Measurements from ENCODE around the gene DNAAF5. TPM values are rescaled to one million over a fixed set of nuclear protein-coding genes. Genes with fewer than 3 reads are reported as not detected.

The DNAAF5 gene
- total and polyA plus RNA-seq, 2 donors (not counting 1 experiment from before 2014, with no cell fraction given), result 13.1 to 14.2 TPM

DNA sequence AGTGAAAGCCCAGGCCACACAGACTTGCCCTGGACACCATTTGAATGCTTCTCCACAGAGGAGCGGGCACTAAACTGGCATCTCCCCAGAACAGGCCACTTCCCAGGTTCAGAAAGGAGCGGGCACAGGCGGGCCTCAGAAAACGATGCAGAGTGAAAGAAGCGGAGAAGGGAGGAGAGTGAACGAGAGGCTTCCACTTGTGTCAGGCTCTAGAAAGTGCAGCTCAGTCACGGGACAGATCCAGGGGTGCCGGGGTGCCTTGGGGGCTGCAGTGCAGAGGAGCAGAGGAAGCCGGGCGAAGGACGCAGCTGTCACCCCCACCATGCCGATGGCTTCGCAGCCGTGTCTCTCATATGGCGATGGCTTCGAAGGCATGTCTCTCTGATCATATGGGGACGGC is 26.7 kb downstream of the DNAAF5 start:
- no peak for DNase-seq (ENCODE audit: low read depth in 2 of 2)
- H3K4me1 ChIP-seq (ENCODE audit: control insufficient read depth, extremely low read depth, insufficient read depth, low read length), result no peaks in the 10 kb centered on the region
- H2AFZ ChIP-seq (ENCODE audit: low read length), result no peak overlapping the region
- H3K4me2 ChIP-seq (ENCODE audit: extremely low read depth, insufficient read depth, low read length), result no peak overlapping the region
- no peaks in the 10 kb centered on the region for H3K27me3 ChIP-seq (ENCODE audit: control insufficient read depth, insufficient read depth, low read length)
- TF ChIP-seq EZH2 (IDR thresholded peaks at IDR 0.05; ENCODE audit: low read length, missing control alignments), result no peak
- TF ChIP-seq, protein P1, sequence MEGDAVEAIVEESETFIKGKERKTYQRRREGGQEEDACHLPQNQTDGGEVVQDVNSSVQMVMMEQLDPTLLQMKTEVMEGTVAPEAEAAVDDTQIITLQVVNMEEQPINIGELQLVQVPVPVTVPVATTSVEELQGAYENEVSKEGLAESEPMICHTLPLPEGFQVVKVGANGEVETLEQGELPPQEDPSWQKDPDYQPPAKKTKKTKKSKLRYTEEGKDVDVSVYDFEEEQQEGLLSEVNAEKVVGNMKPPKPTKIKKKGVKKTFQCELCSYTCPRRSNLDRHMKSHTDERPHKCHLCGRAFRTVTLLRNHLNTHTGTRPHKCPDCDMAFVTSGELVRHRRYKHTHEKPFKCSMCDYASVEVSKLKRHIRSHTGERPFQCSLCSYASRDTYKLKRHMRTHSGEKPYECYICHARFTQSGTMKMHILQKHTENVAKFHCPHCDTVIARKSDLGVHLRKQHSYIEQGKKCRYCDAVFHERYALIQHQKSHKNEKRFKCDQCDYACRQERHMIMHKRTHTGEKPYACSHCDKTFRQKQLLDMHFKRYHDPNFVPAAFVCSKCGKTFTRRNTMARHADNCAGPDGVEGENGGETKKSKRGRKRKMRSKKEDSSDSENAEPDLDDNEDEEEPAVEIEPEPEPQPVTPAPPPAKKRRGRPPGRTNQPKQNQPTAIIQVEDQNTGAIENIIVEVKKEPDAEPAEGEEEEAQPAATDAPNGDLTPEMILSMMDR (conservative IDR thresholded peaks at IDR 0.05 in 1 of 2, IDR thresholded peaks at IDR 0.05 in 1 of 2; ENCODE audit: low read depth in 1 of 2, low read length in 2 of 2), result no peak
- no peak overlapping the region for H3K9ac ChIP-seq (ENCODE audit: insufficient read depth, low read length)
- peaks cover 13% of the 10 kb centered on the region for H3K36me3 ChIP-seq (ENCODE audit: control insufficient read depth, insufficient read depth, low read length)
- no peak overlapping the region for H3K4me3 ChIP-seq (replicated peaks in 1 of 4; ENCODE audit: control extremely low read depth in 1 of 4, insufficient read depth in 1 of 4, low read depth in 3 of 4, low read length in 4 of 4)
- H3K79me2 ChIP-seq (ENCODE audit: control insufficient read depth, insufficient read depth, low read length), result no peaks in the 10 kb centered on the region
- no peaks in the 10 kb centered on the region for H4K20me1 ChIP-seq (ENCODE audit: control insufficient read depth, extremely low read depth, insufficient read depth, low read length)
- H3K27ac ChIP-seq (ENCODE audit: insufficient read depth, low read length), result no peak overlapping the region
- no peaks in the 10 kb centered on the region for H3K9me3 ChIP-seq (ENCODE audit: control insufficient read depth, insufficient read depth, low read depth, low read length)

DNA sequence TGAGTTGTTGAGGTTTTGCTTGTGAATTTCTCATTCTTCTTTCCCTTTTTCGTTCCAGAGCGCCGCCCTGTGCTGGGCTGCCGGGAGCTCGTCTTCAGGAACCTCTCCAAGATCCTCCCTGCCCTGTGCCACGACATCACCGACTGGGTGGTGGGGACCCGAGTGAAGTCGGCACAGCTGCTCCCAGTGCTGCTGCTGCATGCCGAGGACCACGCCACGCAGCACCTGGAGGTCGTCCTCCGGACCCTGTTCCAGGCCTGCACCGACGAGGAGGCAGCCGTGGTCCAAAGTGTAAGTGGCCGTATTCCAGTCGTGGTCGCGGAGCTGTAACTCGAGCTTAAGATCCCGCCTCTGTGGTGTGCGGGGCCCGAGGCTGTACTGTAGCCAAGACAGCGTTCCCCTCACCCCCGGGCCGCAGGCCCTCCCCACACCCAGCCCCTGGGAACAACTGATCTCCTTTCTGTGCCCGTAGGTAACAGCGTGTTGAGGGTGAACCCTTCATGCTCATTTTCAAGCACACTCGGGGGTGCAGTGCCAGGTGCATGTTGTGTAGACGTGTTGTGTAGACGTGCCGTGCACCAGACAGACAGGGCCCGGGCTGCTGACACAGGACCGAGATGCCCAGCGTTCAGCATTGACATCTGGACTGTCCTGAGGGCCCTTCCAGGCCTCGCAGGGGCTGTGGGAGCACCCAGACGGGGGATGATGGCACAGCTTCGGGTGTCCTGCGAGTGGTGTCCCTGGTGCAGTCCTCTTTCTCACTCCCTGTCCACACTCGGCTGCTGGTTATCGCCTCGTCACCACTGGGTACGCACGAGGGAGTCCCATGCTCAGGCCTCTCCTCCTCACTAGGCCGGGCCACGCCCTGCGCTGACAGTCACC is 28.3 kb downstream of the DNAAF5 start:
- TF ChIP-seq, protein P1 (conservative IDR thresholded peaks at IDR 0.05 in 1 of 2, IDR thresholded peaks at IDR 0.05 in 1 of 2; ENCODE audit: low read depth in 1 of 2, low read length in 2 of 2), result no peak
- TF ChIP-seq EZH2 (IDR thresholded peaks at IDR 0.05; ENCODE audit: low read length, missing control alignments), result no peak
- Histone ChIP-seq H3K9me3 (ENCODE audit: control insufficient read depth, insufficient read depth, low read depth, low read length) (no peaks in the 10 kb centered on the region), H3K4me2 (ENCODE audit: extremely low read depth, insufficient read depth, low read length) (no peak overlapping the region), H2AFZ (ENCODE audit: low read length) (no peak overlapping the region), H3K79me2 (ENCODE audit: control insufficient read depth, insufficient read depth, low read length) (no peaks in the 10 kb centered on the region), H3K27me3 (ENCODE audit: control insufficient read depth, insufficient read depth, low read length) (no peaks in the 10 kb centered on the region), H3K36me3 (ENCODE audit: control insufficient read depth, insufficient read depth, low read length) (peaks cover 13% of the 10 kb centered on the region), H3K27ac (ENCODE audit: insufficient read depth, low read length) (no peak overlapping the region), H3K4me3 (replicated peaks in 1 of 4; ENCODE audit: control extremely low read depth in 1 of 4, insufficient read depth in 1 of 4, low read depth in 3 of 4, low read length in 4 of 4) (no peak overlapping the region), H3K9ac (ENCODE audit: insufficient read depth, low read length) (no peak overlapping the region), H4K20me1 (ENCODE audit: control insufficient read depth, extremely low read depth, insufficient read depth, low read length) (no peaks in the 10 kb centered on the region), H3K4me1 (ENCODE audit: control insufficient read depth, extremely low read depth, insufficient read depth, low read length) (no peaks in the 10 kb centered on the region)
- DNase-seq (ENCODE audit: low read depth in 2 of 2), result no peak

DNA sequence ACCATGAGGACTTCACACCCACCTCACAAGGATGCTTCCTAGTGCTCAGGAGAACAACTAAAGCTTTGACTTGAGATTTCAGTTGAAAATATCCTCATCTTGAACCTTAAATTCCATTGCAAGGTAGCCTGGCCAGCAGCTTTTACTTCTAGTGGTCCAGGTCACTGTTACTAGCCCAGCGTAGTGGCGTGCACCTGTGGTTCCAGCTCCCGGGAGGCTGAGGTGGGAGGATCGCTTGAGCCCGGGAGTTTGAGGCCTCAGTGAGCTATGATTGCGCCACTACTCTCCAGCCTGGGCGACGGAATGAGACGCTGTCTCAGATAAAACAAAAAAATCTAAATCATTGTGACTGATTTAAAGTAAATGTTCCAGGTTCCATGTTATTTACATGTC is 28.9 kb downstream of the DNAAF5 start:
- DNase-seq (ENCODE audit: low read depth in 2 of 2), result no peak
- H3K4me1 ChIP-seq (ENCODE audit: control insufficient read depth, extremely low read depth, insufficient read depth, low read length), result no peaks in the 10 kb centered on the region
- H4K20me1 ChIP-seq (ENCODE audit: control insufficient read depth, extremely low read depth, insufficient read depth, low read length), result no peaks in the 10 kb centered on the region
- no peak overlapping the region for H3K4me3 ChIP-seq (replicated peaks in 1 of 4; ENCODE audit: control extremely low read depth in 1 of 4, insufficient read depth in 1 of 4, low read depth in 3 of 4, low read length in 4 of 4)
- peaks cover 13% of the 10 kb centered on the region for H3K36me3 ChIP-seq (ENCODE audit: control insufficient read depth, insufficient read depth, low read length)
- H3K27me3 ChIP-seq (ENCODE audit: control insufficient read depth, insufficient read depth, low read length), result no peaks in the 10 kb centered on the region
- H3K9me3 ChIP-seq (ENCODE audit: control insufficient read depth, insufficient read depth, low read depth, low read length), result no peaks in the 10 kb centered on the region
- H3K79me2 ChIP-seq (ENCODE audit: control insufficient read depth, insufficient read depth, low read length), result no peaks in the 10 kb centered on the region
- no peak overlapping the region for H3K27ac ChIP-seq (ENCODE audit: insufficient read depth, low read length)
- H2AFZ ChIP-seq (ENCODE audit: low read length), result no peak overlapping the region
- no peak overlapping the region for H3K4me2 ChIP-seq (ENCODE audit: extremely low read depth, insufficient read depth, low read length)
- H3K9ac ChIP-seq (ENCODE audit: insufficient read depth, low read length), result no peak overlapping the region
- TF ChIP-seq, protein P1 (conservative IDR thresholded peaks at IDR 0.05 in 1 of 2, IDR thresholded peaks at IDR 0.05 in 1 of 2; ENCODE audit: low read depth in 1 of 2, low read length in 2 of 2), result no peak
- no peak for TF ChIP-seq EZH2 (IDR thresholded peaks at IDR 0.05; ENCODE audit: low read length, missing control alignments)

Data from fibroblast of lung (primary cell).